T-cell (primary cell): ENCODE data around the gene KREMEN1. TPM values are rescaled to one million over a fixed set of nuclear protein-coding genes. Genes with fewer than 3 reads are reported as not detected.

ENCODE experiments used
- ATAC-seq, 4 experiments: fragments of 200-7000 bp in 3 of 4; fragments of 150-1000 bp in 1 of 4; cut with Tn5 transposase; replicated peaks in 1 of 4; 1 replicate in 3 of 4; 2 replicates in 1 of 4; pipeline ENCODE4 v1.10.0; 2021; ENCODE audit warnings: moderate library complexity in 3 of 4, mild to moderate bottlenecking in 2 of 4, moderate number of reproducible peaks in 1 of 4
- CTCF ChIA-PET, 2 donors: fragments of 300-600 bp; sonication (Branson Sonifier 250); formaldehyde crosslinking; loops; one replicate each; lab custom pipeline; 2022; ENCODE audit warnings: antibody characterized with exemption in 2 of 2; lab: Charles Lee
- POLR2A ChIA-PET, 2 donors: fragments of 300-600 bp; sonication (Branson Sonifier 250); formaldehyde crosslinking; loops; one replicate each; lab custom pipeline; 2022; ENCODE audit warnings: antibody characterized with exemption in 2 of 2; lab: Charles Lee
- DNase-seq, 35 experiments: peaks; one replicate each; pipeline versions ENCODE4 v3.0.0 to v3.0.0-alpha.2; 2013 to 2023
- H3K27ac ChIP-seq: one replicate; pipeline ENCODE4 v1.5.1; 2013; ENCODE audit warnings: low read length
- H3K27me3 ChIP-seq, 2 experiments: replicated peaks in 1 of 2; 1 replicate in 1 of 2; 2 replicates in 1 of 2; pipeline versions ENCODE4 v1.6.1 to v1.7.0; 2013; ENCODE audit warnings: low read length in 1 of 2, mixed read lengths in 1 of 2; ENCODE audit not compliant: control insufficient read depth in 2 of 2, insufficient read depth in 2 of 2; ENCODE audit errors: extremely low read depth in 1 of 2
- H3K36me3 ChIP-seq, 2 donors: 1 replicate in 1 of 2; 2 replicates in 1 of 2; pipeline versions ENCODE4 v1.6.1 to v1.7.0; 2013; ENCODE audit warnings: low read length in 1 of 2; ENCODE audit not compliant: control insufficient read depth in 2 of 2, insufficient read depth in 1 of 2; ENCODE audit errors: extremely low read depth in 1 of 2
- H3K4me1 ChIP-seq, 2 experiments: 1 replicate in 1 of 2; 2 replicates in 1 of 2; pipeline versions ENCODE4 v1.6.1 to v1.7.0; 2013; ENCODE audit warnings: low read length in 2 of 2, mixed read lengths in 1 of 2; ENCODE audit not compliant: insufficient read depth in 2 of 2, control insufficient read depth in 1 of 2; ENCODE audit errors: extremely low read depth in 1 of 2
- H3K4me3 ChIP-seq, 2 donors: 1 replicate in 1 of 2; 2 replicates in 1 of 2; pipeline versions ENCODE4 v1.5.1 to v1.7.0; 2013; ENCODE audit warnings: mild to moderate bottlenecking in 2 of 2, low read length in 1 of 2, moderate library complexity in 1 of 2; ENCODE audit not compliant: control insufficient read depth in 1 of 2; ENCODE audit errors: extremely low read depth in 1 of 2
- H3K9me3 ChIP-seq: 2 replicates; pipeline ENCODE4 v1.7.0; 2013
- H3K27ac Mint-ChIP-seq, 2 donors: one replicate each; pipeline ENCODE4 v1.8.0; 2020 to 2021; ENCODE audit warnings: mild to moderate bottlenecking in 2 of 2, mixed read lengths in 2 of 2
- H3K27me3 Mint-ChIP-seq, 2 donors: one replicate each; pipeline ENCODE4 v1.8.0; 2021 to 2022; ENCODE audit warnings: mixed read lengths in 2 of 2
- H3K36me3 Mint-ChIP-seq: one replicate; pipeline ENCODE4 v1.8.0; 2021; ENCODE audit warnings: mixed read lengths
- H3K4me1 Mint-ChIP-seq, 3 donors: one replicate each; pipeline ENCODE4 v1.8.0; 2020 to 2022; ENCODE audit warnings: mixed read lengths in 3 of 3, mild to moderate bottlenecking in 1 of 3
- H3K4me3 Mint-ChIP-seq, 3 donors: one replicate each; pipeline ENCODE4 v1.8.0; 2020 to 2022; ENCODE audit warnings: mild to moderate bottlenecking in 3 of 3, mixed read lengths in 3 of 3, moderate library complexity in 3 of 3
- H3K9me3 Mint-ChIP-seq, 3 donors: one replicate each; pipeline ENCODE4 v1.8.0; 2020 to 2022; ENCODE audit warnings: mixed read lengths in 3 of 3
- WGBS: methylation state at CpG from one replicate; pipeline ENCODE4 v1.1.5; 2013; ENCODE audit warnings: missing lambda C conversion rate; ENCODE audit not compliant: insufficient coverage; 5-methylcytosine and 5-hydroxymethylcytosine counted together
- total RNA-seq, 35 experiments: library from RNA in 6 of 35; stranded (reverse) in 6 of 35; fragments of 120-200 nt in 1 of 35; gene quantifications; one replicate each; pipeline versions ENCODE4 v1.2.1 to v1.2.4 and lab custom pipeline; 2013 to 2026

KREMEN1 gene
- total RNA-seq, 5 donors from 2014 or later (not counting 1 experiment from before 2014, with no cell fraction given): 0.20 to 0.25 (median 0.20) TPM; not detected in 2

DNA sequence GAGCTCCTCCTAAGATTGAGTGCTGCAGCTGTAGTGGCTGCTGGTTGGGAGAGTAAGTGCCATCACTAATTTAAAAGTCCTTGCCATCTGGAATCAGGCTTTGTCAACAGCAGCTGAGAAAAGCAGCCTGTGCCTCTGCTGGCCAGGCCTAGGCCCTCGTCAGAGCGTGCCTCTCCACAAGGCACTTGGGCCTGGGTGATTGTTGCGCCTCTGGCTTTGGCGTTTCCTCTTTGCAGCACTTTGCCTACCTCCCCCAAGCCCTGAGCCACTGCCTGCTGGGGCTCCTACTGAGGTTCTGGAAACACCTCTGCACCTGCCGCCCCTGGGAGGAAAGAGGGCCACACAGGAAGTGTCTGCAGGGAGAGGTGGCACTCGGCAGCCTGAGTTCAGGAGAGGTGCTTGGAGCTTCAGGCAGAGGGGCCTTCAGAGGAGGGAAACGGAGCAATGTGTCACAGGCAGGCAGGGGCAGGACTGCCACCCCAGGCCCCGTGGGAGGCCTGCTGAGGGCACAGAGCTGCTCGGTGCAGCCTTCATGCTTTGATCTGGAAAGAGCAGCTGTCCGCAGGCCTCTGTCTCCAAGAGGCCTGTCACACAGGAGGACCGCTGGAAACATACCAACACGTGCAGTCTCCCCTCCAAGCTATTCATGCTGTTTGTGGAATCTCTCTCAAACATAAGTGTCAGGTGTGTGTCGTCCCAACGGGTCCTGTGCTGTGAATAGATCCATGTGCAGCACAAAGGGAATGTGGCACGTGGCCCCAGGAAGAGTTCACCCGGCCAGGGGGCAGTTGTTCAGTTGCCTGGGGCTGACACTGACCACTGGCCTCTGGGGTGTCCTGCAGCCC lies 71.3 kb downstream of the KREMEN1 start:
- 63% methylated on average over 14 of the region's 16 CpGs for WGBS
- no peaks in the 10 kb centered on the region for H3K9me3 Mint-ChIP-seq

DNA sequence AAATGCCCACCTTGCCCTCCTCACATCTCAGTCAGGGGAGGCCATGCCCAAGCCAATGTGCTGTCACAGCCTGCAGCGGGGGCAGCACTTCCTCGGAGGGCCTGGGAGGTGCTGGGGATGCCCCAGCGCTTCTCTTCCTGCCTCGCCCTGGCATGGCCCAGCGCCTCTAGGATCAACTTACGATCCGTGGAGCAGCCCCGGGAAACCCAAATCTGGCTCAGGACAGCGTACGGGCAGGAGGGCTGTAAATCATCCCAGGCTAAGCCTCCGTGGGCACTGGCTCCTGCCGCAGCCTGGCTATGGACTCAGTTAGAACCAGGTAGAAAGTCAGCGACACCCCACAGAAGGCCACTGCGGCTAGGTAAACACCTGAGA lies 71.9 kb downstream of the KREMEN1 start:
- DNase-seq: no peak
- Histone ChIP-seq H3K27me3 (peaks cover 0 to 19% of the 10 kb centered on the region in 2 experiments), H3K9me3 (no peaks in the 10 kb centered on the region), H3K4me3 (no peak overlapping the region), H3K4me1 (no peaks in the 10 kb centered on the region), H3K36me3 (no peaks in the 10 kb centered on the region), H3K27ac (no peak overlapping the region)
- ChIA-PET CTCF (no interaction called here), POLR2A (interaction anchor here in 1 of 2 donors (0.6 kb wide), 1 partner anchor 1082 kb away, joined by 3 read pairs; no protein-coding TSS in a partner anchor)
- ATAC-seq: no peak
- WGBS: 89% methylated on average over 14 of the region's 14 CpGs
- Mint-ChIP-seq H3K27me3 (peaks cover 0 to 12% of the 10 kb centered on the region in 2 donors), H3K4me1 (no peaks in the 10 kb centered on the region), H3K9me3 (no peaks in the 10 kb centered on the region), H3K27ac (no peak overlapping the region), H3K4me3 (no peak overlapping the region), H3K36me3 (no peaks in the 10 kb centered on the region)

More for the DNA sequence above, 71.3 kb downstream of the KREMEN1 start:
- H3K36me3 Mint-ChIP-seq: no peaks in the 10 kb centered on the region
- CTCF ChIA-PET: no interaction called here
- no peak overlapping the region for H3K27ac ChIP-seq
- H3K27me3 Mint-ChIP-seq: peaks cover 0 to 12% of the 10 kb centered on the region in 2 donors
- peaks cover 0 to 19% of the 10 kb centered on the region in 2 experiments for H3K27me3 ChIP-seq
- DNase-seq (no peak), ATAC-seq (no peak)
- POLR2A ChIA-PET: interaction anchor here in 1 of 2 donors (0.6 kb wide), 1 partner anchor 1081 kb away, joined by 3 read pairs; no protein-coding TSS in a partner anchor
- no peaks in the 10 kb centered on the region for H3K9me3 ChIP-seq
- no peaks in the 10 kb centered on the region for H3K4me1 Mint-ChIP-seq
- no peak overlapping the region for H3K4me3 ChIP-seq
- no peaks in the 10 kb centered on the region for H3K4me1 ChIP-seq
- H3K27ac Mint-ChIP-seq: no peak overlapping the region
- no peak overlapping the region for H3K4me3 Mint-ChIP-seq
- H3K36me3 ChIP-seq: no peaks in the 10 kb centered on the region

DNA sequence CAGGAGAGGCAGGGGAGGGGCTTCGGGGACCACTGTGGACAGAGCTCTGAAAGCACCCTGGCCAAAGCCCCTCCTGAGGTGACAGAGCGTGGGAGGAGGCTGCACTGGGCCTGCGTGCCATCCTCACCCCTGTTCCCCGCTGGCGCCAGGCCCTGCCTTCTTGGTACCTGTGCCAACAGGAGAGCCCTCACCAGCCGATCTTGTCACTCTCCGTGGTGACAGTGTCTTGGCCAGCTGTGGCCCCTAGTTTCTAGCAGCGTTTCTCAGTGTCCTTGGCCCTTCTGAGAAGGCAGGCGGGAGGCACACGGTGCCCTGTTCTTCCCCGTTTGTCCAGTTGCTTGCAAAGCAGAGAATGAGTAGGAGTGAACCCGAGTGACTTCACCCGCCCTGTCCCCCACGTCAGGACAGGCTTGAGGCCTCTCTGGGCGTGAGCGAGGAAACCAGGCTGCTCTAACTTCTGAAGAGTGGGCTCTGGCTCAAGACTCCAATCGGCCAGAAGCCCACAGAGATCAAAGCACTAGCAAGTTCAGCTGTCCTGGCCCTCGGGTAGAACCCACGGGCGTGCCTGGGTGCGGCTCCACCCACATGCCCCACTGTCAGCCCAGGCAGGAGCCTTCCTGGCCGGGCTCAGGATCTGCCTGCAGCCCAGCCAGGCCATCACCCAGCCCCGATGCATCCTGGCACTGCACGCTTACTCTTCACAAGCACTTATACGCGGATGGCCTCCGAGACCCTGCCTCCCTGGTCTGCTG lies 72.7 kb downstream of the KREMEN1 start:
- Histone ChIP-seq H3K27me3 (peaks cover 0 to 22% of the 10 kb centered on the region in 2 experiments), H3K4me1 (no peaks in the 10 kb centered on the region), H3K36me3 (no peaks in the 10 kb centered on the region), H3K4me3 (no peak overlapping the region), H3K9me3 (no peaks in the 10 kb centered on the region), H3K27ac (no peak overlapping the region)
- ATAC-seq (no peak), DNase-seq (no peak)
- CTCF ChIA-PET: no interaction called here
- Mint-ChIP-seq H3K9me3 (no peaks in the 10 kb centered on the region), H3K4me3 (no peak overlapping the region), H3K36me3 (no peaks in the 10 kb centered on the region), H3K4me1 (no peaks in the 10 kb centered on the region), H3K27ac (no peak overlapping the region), H3K27me3 (peaks cover 0 to 12% of the 10 kb centered on the region in 2 donors)
- WGBS: 80% methylated on average over 25 of the region's 27 CpGs
- POLR2A ChIA-PET: no interaction called here

DNA sequence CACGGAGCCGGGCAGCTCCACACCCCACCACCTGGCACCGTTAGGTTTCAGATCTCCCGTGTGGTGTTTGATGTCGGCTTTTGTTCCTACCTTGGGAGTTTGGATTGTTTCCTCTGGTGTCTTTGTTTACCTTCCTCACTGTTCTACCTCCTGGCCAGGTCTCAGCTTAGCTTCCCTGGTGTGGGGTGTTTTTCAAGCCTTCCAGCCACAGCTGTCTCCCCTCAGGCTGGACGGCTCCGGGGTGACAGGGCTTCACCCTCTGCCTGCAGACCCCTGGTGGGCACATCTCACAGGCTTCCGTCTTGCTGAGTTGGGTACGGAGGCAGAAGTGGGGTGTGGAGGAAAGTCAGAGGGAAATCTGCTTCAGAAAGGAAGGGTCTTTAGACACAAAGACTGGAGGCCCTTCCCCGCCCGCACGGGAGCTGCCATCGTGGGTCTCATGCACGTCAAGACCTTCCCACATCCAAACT lies 73.3 kb downstream of the KREMEN1 start:
- CTCF ChIA-PET: no interaction called here
- POLR2A ChIA-PET: no interaction called here
- Mint-ChIP-seq H3K27ac (no peak overlapping the region), H3K27me3 (peaks cover 0 to 12% of the 10 kb centered on the region in 2 donors), H3K9me3 (no peaks in the 10 kb centered on the region), H3K36me3 (no peaks in the 10 kb centered on the region), H3K4me3 (no peak overlapping the region), H3K4me1 (no peaks in the 10 kb centered on the region)
- DNase-seq (no peak), ATAC-seq (no peak)
- H3K27ac ChIP-seq: no peak overlapping the region
- H3K4me1 ChIP-seq: no peaks in the 10 kb centered on the region
- no peaks in the 10 kb centered on the region for H3K9me3 ChIP-seq
- no peak overlapping the region for H3K4me3 ChIP-seq
- H3K27me3 ChIP-seq: peaks cover 0 to 24% of the 10 kb centered on the region in 2 experiments
- 94% methylated on average over 2 of the region's 14 CpGs for WGBS
- no peaks in the 10 kb centered on the region for H3K36me3 ChIP-seq

DNA sequence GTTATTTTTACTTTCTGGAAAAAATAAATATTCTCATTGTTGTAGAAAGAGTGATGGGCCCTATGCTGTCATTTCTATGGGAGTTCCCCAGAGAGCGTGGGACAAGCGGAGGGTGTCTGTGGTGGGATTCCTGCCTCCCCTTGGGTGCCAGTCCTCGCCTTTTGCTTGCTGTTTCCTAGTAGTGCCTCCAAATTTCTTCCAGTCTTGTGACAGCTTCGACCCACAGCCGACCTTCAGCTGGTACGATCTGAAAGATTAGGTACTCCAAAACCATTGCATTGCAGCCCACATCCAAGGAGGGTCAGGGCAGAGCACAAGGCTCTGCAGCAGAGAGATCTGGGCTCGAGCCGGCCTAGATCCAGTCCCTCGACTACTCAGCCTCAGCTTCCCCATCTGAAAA lies 73.9 kb downstream of the KREMEN1 start:
- CTCF ChIA-PET: no interaction called here
- no peaks in the 10 kb centered on the region for H3K36me3 Mint-ChIP-seq
- no peak for DNase-seq
- H3K4me1 Mint-ChIP-seq: no peaks in the 10 kb centered on the region
- Histone ChIP-seq H3K4me1 (no peaks in the 10 kb centered on the region), H3K9me3 (no peaks in the 10 kb centered on the region), H3K4me3 (no peak overlapping the region), H3K27ac (no peak overlapping the region), H3K27me3 (peaks cover 0 to 24% of the 10 kb centered on the region in 2 experiments), H3K36me3 (no peaks in the 10 kb centered on the region)
- no peak overlapping the region for H3K4me3 Mint-ChIP-seq
- no peak for ATAC-seq
- 75% methylated on average over 6 of the region's 9 CpGs for WGBS
- POLR2A ChIA-PET: no interaction called here
- no peaks in the 10 kb centered on the region for H3K9me3 Mint-ChIP-seq
- H3K27me3 Mint-ChIP-seq: peaks cover 0 to 12% of the 10 kb centered on the region in 2 donors
- no peak overlapping the region for H3K27ac Mint-ChIP-seq

DNA sequence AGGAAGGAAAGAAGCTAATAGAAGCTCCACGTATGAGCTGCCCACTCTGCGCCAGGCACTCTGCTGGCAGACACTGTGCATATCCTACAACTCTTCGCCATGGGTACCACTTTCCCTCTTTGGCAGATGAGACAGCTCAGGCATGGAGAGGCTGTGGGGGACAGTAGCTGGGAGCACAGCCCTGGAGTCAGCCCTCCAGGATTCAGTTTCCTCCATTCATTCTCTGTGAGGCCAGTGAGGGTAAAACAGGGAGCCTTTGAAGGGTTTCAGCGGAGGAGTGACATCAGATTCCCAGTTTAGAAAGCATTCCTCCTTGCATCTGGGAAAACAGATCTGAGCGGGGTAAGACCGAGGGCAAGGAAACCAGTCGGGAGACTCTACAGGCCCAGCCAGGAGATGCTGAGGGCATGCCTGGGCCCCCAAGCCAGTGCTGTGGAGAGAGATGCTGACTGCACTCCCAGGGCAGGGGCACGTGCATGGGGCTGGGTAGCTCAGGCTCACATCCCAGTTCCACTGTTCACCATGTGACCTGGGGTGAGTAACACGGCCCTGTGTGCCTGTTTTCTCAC lies 74.6 kb downstream of the KREMEN1 start:
- no peaks in the 10 kb centered on the region for H3K36me3 Mint-ChIP-seq
- Histone ChIP-seq H3K27me3 (peaks cover 0 to 26% of the 10 kb centered on the region in 2 experiments), H3K27ac (no peak overlapping the region), H3K9me3 (no peaks in the 10 kb centered on the region), H3K4me1 (no peaks in the 10 kb centered on the region), H3K36me3 (no peaks in the 10 kb centered on the region), H3K4me3 (no peak overlapping the region)
- CTCF ChIA-PET: interaction anchor here in 1 of 2 donors (0.5 kb wide), 1 partner anchor 56 kb away, joined by 3 read pairs; no protein-coding TSS in a partner anchor
- H3K4me1 Mint-ChIP-seq: no peaks in the 10 kb centered on the region
- ATAC-seq: no peak
- peaks cover 0 to 12% of the 10 kb centered on the region in 2 donors for H3K27me3 Mint-ChIP-seq
- no peak overlapping the region for H3K4me3 Mint-ChIP-seq
- no peaks in the 10 kb centered on the region for H3K9me3 Mint-ChIP-seq
- POLR2A ChIA-PET: no interaction called here
- no peak for DNase-seq
- no peak overlapping the region for H3K27ac Mint-ChIP-seq
- WGBS: 83% methylated on average over 6 of the region's 9 CpGs
